Posterior cingulate gyrus (tissue), 11 donors: ENCODE results near the gene MINDY4.
A peak's percentile ranks its signal among the peaks of the same experiment; 100 is the strongest.

Experiments used
- DNase-seq, 10 donors: peaks; one replicate each; pipeline versions ENCODE4 v3.0.0 to v3.0.0-alpha.2; 2020 to 2021; ENCODE audit warnings: mixed read lengths in 3 of 10
- intact Hi-C: fragments of 100-400 bp; cut with DNase I; formaldehyde crosslinking; loops from one replicate; pipeline ENCODE4 v1.15.1; 2023

The MINDY4 gene

GRCh38 chr7:30845426-30846135 lies 74.4 kb downstream of the MINDY4 start:
- intact Hi-C loops: no loop called here
- DNase-seq: peak in 3 of 10 donors; percentile 36 to 88 (median 88)

- peak in 2 of 10 donors; percentile 59 to 71 for DNase-seq
- intact Hi-C loops: no loop called here
Observed at GRCh38 chr7:30846378-30846777, 75.2 kb downstream of the MINDY4 start.

GRCh38 chr7:30848121-30848855 lies 77.1 kb downstream of the MINDY4 start:
- DNase-seq: peak in 2 of 10 donors; percentile 15 to 70
- intact Hi-C loops: no loop called here

- intact Hi-C loops: no loop called here
- peak in 2 of 10 donors; percentile 18 to 38 for DNase-seq
Observed at GRCh38 chr7:30849565-30849964, 78.3 kb downstream of the MINDY4 start.

GRCh38 chr7:30850426-30850825 lies 79.2 kb downstream of the MINDY4 start:
- DNase-seq: peak in 2 of 10 donors; percentile 71 to 80
- intact Hi-C loops: no loop called here

GRCh38 chr7:30851651-30852307 lies 80.6 kb downstream of the MINDY4 start:
- intact Hi-C loops: no loop called here
- DNase-seq: peak in 2 of 10 donors; percentile 28 to 41

- intact Hi-C loops: no loop called here
- DNase-seq: peak in 2 of 10 donors; percentile 43 to 72
Observed at GRCh38 chr7:30852308-30852684, 81.1 kb downstream of the MINDY4 start.

- DNase-seq: peak in 2 of 10 donors; percentile 55 to 76
- intact Hi-C loops: no loop called here
Observed at GRCh38 chr7:30852744-30853288, 81.6 kb downstream of the MINDY4 start.

GRCh38 chr7:30853576-30853975 lies 82.4 kb downstream of the MINDY4 start:
- DNase-seq: peak in 2 of 10 donors; percentile 60 to 72
- intact Hi-C loops: no loop called here

GRCh38 chr7:30855936-30856335 lies 84.7 kb downstream of the MINDY4 start:
- intact Hi-C loops: no loop called here
- peak in 2 of 10 donors; percentile 53 to 64 for DNase-seq

- intact Hi-C loops: no loop called here
- peak in 1 of 10 donors; percentile 31 for DNase-seq
Observed at GRCh38 chr7:30858576-30858975, 87.4 kb downstream of the MINDY4 start.

GRCh38 chr7:30859202-30859939 lies 88.2 kb downstream of the MINDY4 start:
- peak in 1 of 10 donors; percentile 53 for DNase-seq
- intact Hi-C loops: no loop called here

- DNase-seq: peak in 1 of 10 donors; percentile 53
- intact Hi-C loops: no loop called here
Observed at GRCh38 chr7:30859940-30860496, 88.8 kb downstream of the MINDY4 start.

- intact Hi-C loops: no loop called here
- DNase-seq: no peak
Observed at GRCh38 chr7:30861612-30862011, 90.4 kb downstream of the MINDY4 start.

- intact Hi-C loops: no loop called here
- DNase-seq: no peak
Observed at GRCh38 chr7:30862995-30863705, 91.9 kb downstream of the MINDY4 start.

GRCh38 chr7:30863706-30864035 lies 92.5 kb downstream of the MINDY4 start:
- intact Hi-C loops: no loop called here
- DNase-seq: no peak

GRCh38 chr7:30864101-30864500 lies 92.9 kb downstream of the MINDY4 start:
- no peak for DNase-seq
- intact Hi-C loops: no loop called here

GRCh38 chr7:30865076-30865475 lies 93.9 kb downstream of the MINDY4 start:
- no peak for DNase-seq
- intact Hi-C loops: no loop called here

- no peak for DNase-seq
- intact Hi-C loops: no loop called here
Observed at GRCh38 chr7:30865821-30866220, 94.6 kb downstream of the MINDY4 start.
